Right kidney (tissue), 1 donor: ENCODE results near the gene HSPB9.
"Not testable (repeated sequence)": the region's sequence is repeated elsewhere in the genome, so short reads cannot be mapped to it uniquely, and the experiment has no call there.

Experiments
- DNase-seq: peaks from one replicate; pipeline ENCODE4 v3.0.0-alpha.2; 2016

Gene HSPB9

GRCh38 chr17:42119301-42119700 lies 3.3 kb upstream of the HSPB9 start:
- DNase-seq: no peak

- no peak for DNase-seq
Observed at GRCh38 chr17:42120161-42120769, 2.3 kb upstream of the HSPB9 start.

DNA sequence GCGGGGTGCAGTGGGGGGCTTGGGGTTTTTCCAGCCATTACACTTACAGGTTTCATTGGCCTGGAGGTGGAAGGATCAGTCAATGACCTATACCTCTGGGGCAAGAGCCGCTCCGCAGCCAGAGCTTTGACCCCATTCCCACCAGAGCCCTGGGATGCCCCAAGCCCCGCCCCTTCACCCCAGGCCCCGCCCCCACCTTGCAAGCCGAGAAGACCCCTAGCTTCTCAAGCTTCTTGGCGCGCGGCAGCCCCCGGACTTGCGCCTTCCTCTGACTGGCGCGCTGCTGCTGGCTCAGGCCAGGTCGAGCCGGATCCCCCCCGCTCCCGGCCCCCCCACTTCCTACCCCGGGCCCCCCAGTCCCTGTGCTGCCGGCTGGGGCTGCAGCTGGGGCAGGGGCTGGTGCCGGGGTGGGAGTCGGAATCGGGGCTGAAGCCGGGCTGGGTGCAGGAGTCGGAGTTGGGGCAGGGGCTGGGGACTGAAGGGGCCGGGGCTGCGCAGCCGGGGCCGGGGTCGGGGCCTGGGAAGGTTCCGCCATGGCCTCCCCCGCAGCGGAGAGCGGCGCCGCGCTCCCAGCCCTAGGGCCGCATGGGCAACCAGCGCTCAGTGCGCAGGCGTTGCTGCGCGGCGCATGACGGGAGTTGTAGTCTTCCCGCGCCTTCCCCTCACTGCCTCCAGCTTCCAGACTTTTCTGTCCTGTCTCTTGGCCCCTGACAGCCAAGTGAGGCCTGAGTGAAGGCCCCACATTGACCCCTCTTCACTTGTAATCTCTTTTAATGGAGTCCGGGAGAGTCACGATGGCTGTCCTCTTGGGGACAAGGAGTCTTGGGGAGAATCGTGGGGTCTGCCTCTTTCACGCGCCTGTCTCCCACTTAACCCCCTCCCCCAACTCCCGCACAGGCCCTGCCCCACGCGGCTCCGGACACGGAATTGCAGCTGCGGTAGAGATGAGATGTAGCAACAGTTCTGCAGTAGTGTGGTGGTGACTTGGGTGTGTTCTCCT lies 1.5 kb upstream of the HSPB9 start, which contains the start of gene KAT2A:
TSS of gene KAT2A (minus strand) at position 598 of the 1,000 bp plus-strand sequence. CDS start at position 535, 63 bp downstream.
- DNase-seq: peak; percentile 65

GRCh38 chr17:42124256-42124655 lies 1.7 kb downstream of the HSPB9 start:
- no peak for DNase-seq

DNA sequence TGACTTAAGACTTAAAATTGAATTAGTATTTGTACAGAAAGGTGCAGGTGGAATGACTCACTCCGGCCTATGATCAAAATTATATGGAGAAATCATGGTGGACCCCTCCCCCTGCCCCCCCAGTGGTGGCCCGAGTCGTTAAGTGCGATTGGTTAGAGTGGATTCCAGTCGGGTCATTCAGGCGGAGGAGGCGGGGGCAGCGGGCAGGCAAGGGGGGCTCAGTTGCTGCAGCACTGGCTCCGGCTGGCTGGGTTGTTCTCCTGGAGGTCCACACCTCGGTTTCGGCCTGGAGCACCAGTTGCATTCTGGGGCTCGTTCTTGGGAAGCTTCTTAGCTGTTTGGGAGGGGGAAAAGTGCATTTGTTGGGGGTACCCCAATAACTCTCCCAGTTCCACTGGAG lies 3.0 kb downstream of the HSPB9 start:
- no peak for DNase-seq

DNA sequence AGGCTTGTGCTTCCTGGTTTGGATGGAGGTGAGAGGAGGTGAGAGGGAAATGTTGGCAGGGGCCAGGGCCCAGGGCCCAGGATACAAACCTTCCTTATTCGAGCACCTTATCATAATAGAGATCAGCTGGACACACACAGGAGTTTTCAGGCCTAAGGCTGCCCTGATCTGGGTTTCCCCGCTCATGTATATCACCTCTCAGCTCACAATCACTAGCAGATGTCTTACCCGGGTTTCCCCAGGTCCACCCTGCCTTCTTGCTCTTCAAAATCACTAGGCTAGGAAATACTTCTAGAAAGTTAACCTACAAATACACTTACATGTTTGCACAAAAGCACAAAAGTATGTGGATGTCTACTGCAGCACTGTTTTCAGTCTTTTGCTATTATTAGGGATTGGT lies 4.2 kb downstream of the HSPB9 start:
- no peak for DNase-seq

GRCh38 chr17:42127414-42127813 lies 4.8 kb downstream of the HSPB9 start:
- DNase-seq: no peak

DNA sequence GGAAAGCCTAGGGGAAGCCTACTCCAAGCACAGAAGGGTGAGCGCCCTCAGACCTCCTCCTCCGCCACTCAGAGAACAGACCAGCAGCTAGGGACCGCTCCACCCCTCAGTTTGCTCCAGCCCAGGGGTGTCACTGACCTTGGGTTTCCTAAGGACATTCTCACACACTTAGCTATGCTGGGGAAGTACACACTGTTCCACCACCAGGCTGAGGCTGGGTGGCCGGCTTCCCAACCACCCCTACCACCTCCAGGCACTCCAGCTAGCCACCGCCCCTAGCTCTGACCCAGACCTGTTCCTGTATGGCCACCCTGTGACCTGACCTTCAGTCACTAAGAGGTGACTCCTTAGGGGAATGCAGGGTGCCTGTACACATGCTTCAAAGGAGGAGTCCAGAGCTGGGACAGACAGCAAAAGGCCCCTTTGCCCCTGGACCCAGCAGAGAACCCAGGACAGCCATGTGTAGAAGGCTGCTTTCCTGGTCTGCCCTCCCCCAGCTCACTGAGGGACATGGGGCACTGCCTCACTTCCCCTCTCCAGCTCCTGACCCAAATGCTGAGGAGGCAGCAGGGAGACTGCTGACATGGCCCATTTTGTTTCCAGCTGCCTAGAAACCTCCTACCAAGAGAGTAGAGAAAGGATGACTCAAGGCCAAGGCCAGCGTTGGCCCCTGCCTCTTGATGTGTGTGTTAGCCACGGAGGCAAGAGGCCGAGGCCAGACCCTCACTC lies 6.7 kb downstream of the HSPB9 start:
- DNase-seq: no peak

- DNase-seq: no peak
Observed at GRCh38 chr17:42130310-42130936, 7.8 kb downstream of the HSPB9 start.

DNA sequence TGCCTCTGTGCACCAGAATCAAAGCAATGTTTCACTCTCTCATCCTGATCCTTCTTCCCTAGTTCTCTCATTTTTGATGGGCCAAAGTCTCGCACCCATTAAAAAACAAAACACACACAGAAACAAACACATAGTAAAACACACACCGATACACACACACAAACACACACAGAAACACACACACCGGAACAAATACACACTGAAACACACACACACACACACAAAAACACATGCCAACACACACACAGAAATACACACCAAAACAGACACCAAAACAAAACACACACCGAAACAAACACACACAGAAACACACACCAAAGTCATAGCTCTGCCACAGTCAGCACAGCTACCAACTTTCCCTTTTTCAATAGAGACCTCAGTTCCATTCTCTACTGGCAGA lies 8.6 kb downstream of the HSPB9 start:
- DNase-seq: no peak

DNA sequence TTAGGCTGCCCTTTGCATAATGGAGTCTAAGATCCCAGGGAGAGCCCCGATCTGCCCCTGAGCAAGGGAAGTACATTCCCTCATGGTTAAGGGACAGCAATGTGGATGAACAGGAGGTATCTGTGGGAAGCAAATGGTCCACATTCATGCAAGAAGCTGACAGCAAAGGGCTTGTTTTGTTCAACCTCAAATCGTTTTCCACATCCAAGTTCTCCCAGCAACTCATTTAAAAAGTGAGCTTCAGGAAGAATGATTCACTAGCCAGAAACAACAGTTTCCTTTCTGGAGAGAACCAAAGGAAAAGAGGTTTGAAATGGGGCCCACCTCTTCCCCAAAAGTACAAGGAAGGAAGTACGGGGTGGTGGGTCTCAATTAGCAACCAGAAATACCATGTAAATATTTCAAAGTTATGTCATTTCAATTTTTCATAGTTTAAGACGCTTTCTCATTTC lies 9.4 kb downstream of the HSPB9 start:
- no peak for DNase-seq

DNA sequence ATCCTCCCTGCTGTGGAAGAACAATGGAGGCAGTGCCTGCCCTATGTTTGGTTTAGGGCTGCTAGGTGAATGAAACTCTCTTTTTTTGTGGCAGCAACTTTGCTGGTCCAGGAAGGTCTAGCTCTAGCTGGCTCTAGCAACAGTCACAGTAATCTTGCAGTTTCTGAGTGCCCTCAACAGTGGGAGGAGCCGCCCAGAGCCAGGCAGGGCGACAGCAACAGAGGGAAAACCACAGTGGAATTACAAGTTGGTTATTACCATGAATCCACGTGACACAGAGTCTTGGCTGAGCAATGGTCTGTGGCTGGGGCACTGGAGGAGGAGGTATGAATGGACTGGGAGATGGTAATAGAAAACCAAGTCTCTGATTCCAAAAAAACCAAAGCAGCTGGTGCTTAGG lies 10.3 kb downstream of the HSPB9 start:
- DNase-seq: no peak

DNA sequence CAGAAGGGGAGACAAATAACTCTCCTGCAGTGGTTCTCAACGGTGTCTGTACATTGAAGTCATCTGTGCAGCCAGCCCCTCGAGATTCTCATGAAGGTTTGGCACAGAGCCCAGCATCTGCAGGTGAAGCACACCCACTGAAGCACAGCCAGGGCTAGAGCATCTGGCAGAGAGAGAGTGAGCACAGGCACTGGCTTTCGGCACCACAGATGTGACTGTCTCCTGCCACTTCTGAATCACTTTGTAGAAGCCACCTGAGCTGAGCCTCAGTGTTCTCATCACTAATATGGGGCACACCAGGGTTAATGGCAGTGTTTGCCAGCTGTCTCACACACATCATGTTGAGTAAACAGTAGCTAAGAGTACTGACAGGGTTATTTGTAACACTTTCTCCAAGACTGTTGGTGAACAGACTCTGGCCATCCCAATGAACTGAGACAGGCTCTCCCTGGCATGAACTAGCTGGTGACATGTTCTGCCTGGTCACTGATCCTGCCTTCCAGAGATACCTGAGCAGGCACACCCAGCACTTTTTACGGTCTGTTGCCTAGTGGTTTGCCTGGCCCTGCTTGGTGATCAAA lies 10.9 kb downstream of the HSPB9 start:
- DNase-seq: no peak

GRCh38 chr17:42135151-42135550 lies 12.5 kb downstream of the HSPB9 start:
- no peak for DNase-seq

- DNase-seq: no peak
Observed at GRCh38 chr17:42135664-42136653, 13.4 kb downstream of the HSPB9 start.

- DNase-seq: no peak
Observed at GRCh38 chr17:42136654-42137051, 14.0 kb downstream of the HSPB9 start.

- no peak for DNase-seq
Observed at GRCh38 chr17:42138749-42139492, 16.3 kb downstream of the HSPB9 start.

DNA sequence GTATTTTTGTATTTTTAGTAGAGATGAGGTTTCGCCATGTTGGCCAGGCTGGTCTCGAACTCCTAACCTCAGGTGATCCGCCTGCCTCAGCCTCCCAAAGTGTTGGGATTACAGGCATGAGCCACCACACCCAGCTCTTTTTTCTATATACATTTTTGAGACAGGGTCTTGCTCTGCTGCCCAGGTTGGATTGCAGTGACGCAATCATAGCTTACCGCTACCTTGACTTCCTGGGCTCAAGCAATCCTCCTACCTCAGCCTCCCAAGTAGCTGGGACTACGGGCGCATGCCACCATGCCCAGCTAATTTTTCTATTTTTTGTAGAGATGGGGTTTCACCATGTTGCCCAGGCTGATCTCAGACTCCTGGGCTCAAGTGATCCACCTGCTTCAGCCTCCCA lies 18.1 kb downstream of the HSPB9 start:
- not testable (repeated sequence) for DNase-seq

GRCh38 chr17:42141382-42141781 lies 18.8 kb downstream of the HSPB9 start:
- DNase-seq: no peak

DNA sequence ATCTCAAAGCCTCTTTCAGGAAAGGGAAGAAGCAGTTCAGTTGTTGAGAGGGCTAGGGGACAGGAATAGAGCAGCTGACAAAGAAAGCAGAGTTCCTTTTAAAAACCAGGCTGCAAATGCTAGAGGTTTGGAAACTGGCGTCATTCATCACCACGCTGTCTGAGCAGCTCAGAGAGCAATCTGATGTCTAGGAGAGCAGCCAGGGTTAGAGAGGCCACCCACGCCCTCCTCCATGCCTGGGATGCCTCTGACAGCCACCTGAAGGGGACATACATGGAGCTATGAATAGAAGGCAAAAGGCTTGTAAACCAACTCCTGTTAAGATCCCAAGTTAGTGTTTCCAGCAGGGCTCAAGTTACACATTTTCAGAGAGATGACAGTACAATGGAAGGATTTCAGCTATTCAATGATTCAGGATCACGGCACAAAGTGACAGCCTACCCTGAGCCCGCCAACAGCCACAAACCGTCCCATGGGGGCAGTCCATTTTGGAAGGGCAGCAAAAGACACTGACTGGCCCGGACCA lies 19.8 kb downstream of the HSPB9 start:
- no peak for DNase-seq
